Ishikawa (cell line): ENCODE results near the gene LAPTM5.

Experiments used
- CEBPB ChIP-seq: IDR thresholded peaks from 2 replicates; pipeline ENCODE4 v1.6.1; 2012
- CREB1 ChIP-seq: IDR thresholded peaks from 2 replicates; pipeline ENCODE4 v1.6.1; 2012; ENCODE audit warnings: low read depth
- EGR1 ChIP-seq: IDR thresholded peaks from 2 replicates; pipeline ENCODE4 v1.6.1; 2012
- EP300 ChIP-seq: IDR thresholded peaks from 2 replicates; pipeline ENCODE4 v1.6.1; 2012; ENCODE audit warnings: borderline replicate concordance
- FOXM1 ChIP-seq: IDR thresholded peaks from 2 replicates; pipeline ENCODE4 v1.6.1; 2012; ENCODE audit warnings: low read depth, borderline replicate concordance
- MAX ChIP-seq: IDR thresholded peaks from 2 replicates; pipeline ENCODE4 v1.6.1; 2012
- NFIC ChIP-seq: IDR thresholded peaks from 2 replicates; pipeline ENCODE4 v1.6.1; 2012
- RAD21 ChIP-seq: IDR thresholded peaks from 2 replicates; pipeline ENCODE4 v1.6.1; 2012; ENCODE audit warnings: low read depth
- REST ChIP-seq: IDR thresholded peaks from 2 replicates; pipeline ENCODE4 v1.6.1; 2012; ENCODE audit warnings: low read depth, mild to moderate bottlenecking
- TAF1 ChIP-seq: IDR thresholded peaks from 2 replicates; pipeline ENCODE4 v1.6.1; 2012; ENCODE audit warnings: low read depth, mild to moderate bottlenecking
- TCF12 ChIP-seq: IDR thresholded peaks from 2 replicates; pipeline ENCODE4 v1.6.1; 2012; ENCODE audit warnings: low read depth
- TEAD4 ChIP-seq: IDR thresholded peaks from 2 replicates; pipeline ENCODE4 v1.6.1; 2012
- USF1 ChIP-seq: IDR thresholded peaks from 2 replicates; pipeline ENCODE4 v1.6.1; 2012
- YY1 ChIP-seq: IDR thresholded peaks from 2 replicates; pipeline ENCODE4 v1.6.1; 2012; ENCODE audit warnings: low read depth
- ZBTB7A ChIP-seq: IDR thresholded peaks from 2 replicates; pipeline ENCODE4 v1.6.1; 2012; ENCODE audit warnings: low read depth

The LAPTM5 gene

GRCh38 chr1:30731109-30731805 is 26.3 kb downstream of the LAPTM5 start:
- TF ChIP-seq MAX: no peak
- TF ChIP-seq RAD21: no peak
- no peak for TF ChIP-seq ZBTB7A
- no peak for TF ChIP-seq CEBPB
- TF ChIP-seq YY1: no peak
- no peak for TF ChIP-seq USF1
- no peak for TF ChIP-seq TCF12
- no peak for TF ChIP-seq NFIC
- no peak for TF ChIP-seq CREB1
- no peak for TF ChIP-seq TAF1
- no peak for TF ChIP-seq TEAD4
- no peak for TF ChIP-seq REST
- TF ChIP-seq EGR1: no peak
- no peak for TF ChIP-seq FOXM1
- no peak for TF ChIP-seq EP300

- no peak for TF ChIP-seq ZBTB7A
- no peak for TF ChIP-seq YY1
- no peak for TF ChIP-seq REST
- no peak for TF ChIP-seq NFIC
- no peak for TF ChIP-seq TAF1
- no peak for TF ChIP-seq CEBPB
- TF ChIP-seq USF1: no peak
- TF ChIP-seq FOXM1: no peak
- TF ChIP-seq TCF12: no peak
- TF ChIP-seq EP300: no peak
Observed at GRCh38 chr1:30730346-30731108, 27.0 kb downstream of the LAPTM5 start.

GRCh38 chr1:30729901-30730300 is 27.7 kb downstream of the LAPTM5 start:
- TF ChIP-seq CEBPB (no peak), TCF12 (no peak), REST (no peak), EP300 (no peak), TAF1 (no peak), ZBTB7A (no peak), FOXM1 (no peak), TEAD4 (no peak), MAX (no peak), CREB1 (no peak), RAD21 (no peak), EGR1 (no peak), NFIC (no peak), YY1 (no peak), USF1 (no peak)
